SU-DHL-6 (cell line): ENCODE measurements around the gene SLC45A1.

Source experiments
- H2AFZ ChIP-seq: fragments of 200-600 bp; sonication (generic); 2 replicates; pipeline ENCODE4 v1.6.1; 2014; ENCODE audit warnings: low read depth, mild to moderate bottlenecking, moderate library complexity, mixed read lengths, antibody characterized with exemption, low read length; ENCODE audit not compliant: severe bottlenecking
- H3F3A ChIP-seq: fragments of 200-600 bp; shearing (Covaris generic); 2 replicates; pipeline ENCODE4 v1.6.0; 2016; ENCODE audit warnings: antibody characterized with exemption, mild to moderate bottlenecking; ENCODE audit not compliant: insufficient read depth
- H3K27ac ChIP-seq: fragments of 200-600 bp; sonication (generic); 2 replicates; pipeline ENCODE4 v1.5.1; 2016; ENCODE audit warnings: low read depth, mild to moderate bottlenecking, low read length, moderate library complexity, mixed read lengths
- H3K27me3 ChIP-seq: fragments of 200-600 bp; sonication (generic), shearing (Covaris generic); 2 replicates; pipeline ENCODE4 v1.6.0; 2014; ENCODE audit warnings: mild to moderate bottlenecking, low read length
- H3K36me3 ChIP-seq: fragments of 200-600 bp; sonication (generic); 2 replicates; pipeline ENCODE4 v1.6.1; 2014; ENCODE audit warnings: mild to moderate bottlenecking, low read length, mixed read lengths
- H3K4me2 ChIP-seq: fragments of 300-600, 200-600 bp; shearing (Covaris generic), sonication (generic); 2 replicates; pipeline ENCODE4 v1.6.0; 2014; ENCODE audit warnings: low read length, low read depth, mild to moderate bottlenecking; ENCODE audit not compliant: poor library complexity, severe bottlenecking
- H3K4me3 ChIP-seq: fragments of 200-600 bp; sonication (generic); 2 replicates; pipeline ENCODE4 v1.5.1; 2014; ENCODE audit warnings: antibody characterized with exemption, low read length, mild to moderate bottlenecking, mixed read lengths; ENCODE audit not compliant: insufficient read depth, poor library complexity, severe bottlenecking
- H3K79me2 ChIP-seq: fragments of 200-600 bp; sonication (generic); 2 replicates; pipeline ENCODE4 v1.6.1; 2014; ENCODE audit warnings: mild to moderate bottlenecking, low read length, moderate library complexity; ENCODE audit not compliant: insufficient read depth
- H3K9ac ChIP-seq: fragments of 200-600 bp; sonication (generic); 2 replicates; pipeline ENCODE4 v1.7.0; 2014; ENCODE audit warnings: mild to moderate bottlenecking, low read length
- H3K9me2 ChIP-seq: fragments of 200-600 bp; sonication (generic); replicated peaks from 2 replicates; pipeline ENCODE4 v1.6.1; 2014; ENCODE audit warnings: low read length; ENCODE audit not compliant: insufficient read depth
- H3K9me3 ChIP-seq: fragments of 200-600 bp; sonication (generic); 2 replicates; pipeline ENCODE4 v1.6.1; 2014; ENCODE audit warnings: low read length, mixed read lengths; ENCODE audit not compliant: insufficient read depth
- H4K20me1 ChIP-seq: fragments of 200-600 bp; sonication (generic); 2 replicates; pipeline ENCODE4 v1.6.1; 2014; ENCODE audit warnings: low read depth, mild to moderate bottlenecking, antibody characterized with exemption, low read length, moderate library complexity, mixed read lengths
- CTCF ChIP-seq: fragments of 200-600 bp; sonication (generic); IDR thresholded peaks from one replicate; pipeline ENCODE4 v1.5.1; 2017; ENCODE audit warnings: antibody characterized with exemption, mild to moderate bottlenecking, low read length, moderate library complexity; ENCODE audit not compliant: insufficient read depth, poor library complexity, severe bottlenecking
- EZH2phosphoT487 ChIP-seq: fragments of 200-600 bp; sonication (generic), shearing (Covaris generic); conservative IDR thresholded peaks from 2 replicates; pipeline ENCODE4 v1.6.1; 2018; ENCODE audit warnings: mild to moderate bottlenecking, antibody characterized with exemption, low read length, moderate library complexity, mixed read lengths

SLC45A1 gene

DNA sequence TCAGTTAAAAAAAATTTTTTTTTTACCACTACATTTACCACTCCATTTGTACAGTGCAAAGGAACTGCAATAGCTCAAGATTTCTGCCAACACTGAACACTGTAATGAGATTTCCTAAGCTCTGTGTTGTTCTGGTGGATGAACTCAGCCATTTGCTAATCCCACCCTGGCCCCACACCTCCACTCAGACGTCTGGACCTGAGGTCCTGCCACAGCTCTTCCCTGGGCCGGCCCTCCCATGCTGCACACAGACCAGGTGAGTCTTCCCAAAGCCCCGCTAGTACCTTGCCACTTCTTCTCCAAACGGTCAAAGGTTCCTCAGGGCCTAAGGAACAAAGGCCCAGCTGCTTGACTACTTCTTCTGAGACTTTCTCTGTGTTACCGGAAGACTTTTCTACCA is 56.4 kb downstream of the SLC45A1 start:
- Histone ChIP-seq H3K27ac (no peak overlapping the region), H3K4me2 (no peak overlapping the region), H3K4me3 (no peak overlapping the region), H3K27me3 (no peaks in the 10 kb centered on the region), H3K36me3 (peaks cover 14% of the 10 kb centered on the region; the same call in 1 of the 2 replicates), H4K20me1 (peaks cover 54% of the 10 kb centered on the region; the same call in 1 of the 2 replicates), H3K9me2 (no peaks in the 10 kb centered on the region), H2AFZ (no peak overlapping the region), H3K9me3 (no peaks in the 10 kb centered on the region), H3F3A (peaks cover 11% of the 10 kb centered on the region; the same call in 1 of the 2 replicates), H3K79me2 (peaks cover 92% of the 10 kb centered on the region), H3K9ac (no peak overlapping the region)
- TF ChIP-seq CTCF (no peak), EZH2phosphoT487 (no peak)

DNA sequence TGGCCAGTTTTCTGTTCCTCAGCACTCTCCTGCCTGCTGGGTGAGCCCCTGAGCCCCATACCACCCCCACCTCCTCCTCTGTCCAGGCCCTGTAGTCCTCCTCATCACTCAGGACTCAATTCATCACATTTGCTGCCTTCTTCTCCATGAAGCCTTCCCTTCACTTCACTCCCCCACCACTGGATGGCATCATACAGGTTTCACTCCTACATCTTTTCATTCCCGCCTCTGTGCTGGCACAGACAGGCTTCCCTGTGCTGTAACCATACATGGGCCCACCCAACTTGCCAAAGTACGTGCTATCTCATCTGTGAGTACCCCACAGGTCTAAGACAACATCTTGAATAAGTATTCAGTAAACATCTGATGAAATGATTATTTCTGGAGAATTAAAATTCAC is 56.9 kb downstream of the SLC45A1 start:
- H3K79me2 ChIP-seq, result peaks cover 94% of the 10 kb centered on the region
- H2AFZ ChIP-seq, result no peak overlapping the region
- no peaks in the 10 kb centered on the region for H3K9me2 ChIP-seq
- no peak overlapping the region for H3K27ac ChIP-seq
- no peak overlapping the region for H3K9ac ChIP-seq
- H3F3A ChIP-seq, result peaks cover 11% of the 10 kb centered on the region; the same call in 1 of the 2 replicates
- no peak for TF ChIP-seq CTCF
- no peak for TF ChIP-seq EZH2phosphoT487
- no peak overlapping the region for H3K4me2 ChIP-seq
- no peak overlapping the region for H3K4me3 ChIP-seq
- H4K20me1 ChIP-seq, result peaks cover 54% of the 10 kb centered on the region; the same call in 1 of the 2 replicates
- peaks cover 14% of the 10 kb centered on the region; the same call in 1 of the 2 replicates for H3K36me3 ChIP-seq
- H3K27me3 ChIP-seq, result no peaks in the 10 kb centered on the region
- no peaks in the 10 kb centered on the region for H3K9me3 ChIP-seq

DNA sequence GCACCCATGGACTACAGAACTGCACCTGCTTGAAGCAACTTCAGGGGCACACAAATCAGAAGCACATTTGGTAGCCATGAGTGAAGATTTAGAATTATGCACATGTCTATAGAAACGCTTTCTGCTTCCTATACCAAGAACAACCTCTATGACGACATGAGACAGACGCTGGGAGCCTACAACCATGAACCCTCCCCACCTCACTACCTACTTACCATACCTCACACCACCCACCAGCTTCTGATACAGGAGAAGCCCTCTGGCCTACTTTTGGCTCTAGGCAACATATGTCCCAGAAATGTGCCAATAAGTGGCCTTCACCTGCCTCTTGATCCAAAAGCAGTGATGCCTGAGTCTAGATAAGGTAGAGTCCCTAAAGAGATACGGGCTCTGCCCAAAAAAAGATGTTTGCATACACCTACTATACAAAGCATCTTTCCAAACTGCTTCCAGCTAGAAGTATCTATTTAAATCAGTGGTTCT is 58.5 kb downstream of the SLC45A1 start:
- Histone ChIP-seq H3K9me3 (no peaks in the 10 kb centered on the region), H3K4me3 (no peak overlapping the region), H2AFZ (no peak overlapping the region), H3K36me3 (peaks cover 14% of the 10 kb centered on the region; the same call in 1 of the 2 replicates), H3K79me2 (peaks cover 94% of the 10 kb centered on the region), H3F3A (peaks cover 11% of the 10 kb centered on the region; the same call in 1 of the 2 replicates), H3K27me3 (no peaks in the 10 kb centered on the region), H4K20me1 (peaks cover 51% of the 10 kb centered on the region; the same call in 1 of the 2 replicates), H3K4me2 (no peak overlapping the region), H3K9me2 (no peaks in the 10 kb centered on the region), H3K9ac (no peak overlapping the region), H3K27ac (no peak overlapping the region)
- TF ChIP-seq EZH2phosphoT487, result no peak
- no peak for TF ChIP-seq CTCF
